Skeletal muscle cell (primary cell): ENCODE results near the gene SHOX.

Experiments used
- DNase-seq: peaks from one replicate; pipeline ENCODE4 v3.0.0-alpha.2; 2010; ENCODE audit warnings: low read depth
- H3K4me3 ChIP-seq: 2 replicates; pipeline ENCODE4 v1.5.1; 2011; ENCODE audit warnings: low read depth, mild to moderate bottlenecking, control low read depth, low read length, moderate library complexity

SHOX gene

DNA sequence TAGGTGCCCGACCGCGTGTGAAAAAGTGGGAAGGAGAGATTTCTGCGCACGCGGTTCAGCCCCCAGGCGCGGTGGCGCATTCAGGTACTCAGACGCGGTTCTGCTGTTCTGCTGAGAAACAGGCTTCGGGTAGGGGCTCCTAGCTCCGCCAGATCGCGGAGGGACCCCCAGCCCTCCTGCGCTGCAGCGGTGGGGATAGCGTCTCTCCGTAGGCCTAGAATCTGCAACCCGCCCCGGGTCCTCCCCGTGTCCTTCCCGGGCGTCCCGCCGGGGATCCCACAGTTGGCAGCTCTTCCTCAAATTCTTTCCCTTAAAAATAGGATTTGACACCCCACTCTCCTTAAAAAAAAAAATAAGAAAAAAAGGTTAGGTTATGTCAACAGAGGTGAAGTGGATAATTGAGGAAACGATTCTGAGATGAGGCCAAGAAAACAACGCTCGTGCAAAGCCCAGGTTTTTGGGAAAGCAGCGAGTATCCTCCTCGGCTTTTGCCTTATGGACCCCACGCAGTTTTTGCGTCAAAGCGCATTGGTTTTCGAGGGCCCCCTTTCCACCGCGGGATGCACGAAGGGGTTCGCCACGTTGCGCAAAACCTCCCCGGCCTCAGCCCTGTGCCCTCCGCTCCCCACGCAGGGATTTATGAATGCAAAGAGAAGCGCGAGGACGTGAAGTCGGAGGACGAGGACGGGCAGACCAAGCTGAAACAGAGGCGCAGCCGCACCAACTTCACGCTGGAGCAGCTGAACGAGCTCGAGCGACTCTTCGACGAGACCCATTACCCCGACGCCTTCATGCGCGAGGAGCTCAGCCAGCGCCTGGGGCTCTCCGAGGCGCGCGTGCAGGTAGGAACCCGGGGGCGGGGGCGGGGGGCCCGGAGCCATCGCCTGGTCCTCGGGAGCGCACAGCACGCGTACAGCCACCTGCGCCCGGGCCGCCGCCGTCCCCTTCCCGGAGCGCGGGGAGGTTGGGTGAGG is 3.7 kb downstream of the SHOX start:
- no peak for DNase-seq

DNA sequence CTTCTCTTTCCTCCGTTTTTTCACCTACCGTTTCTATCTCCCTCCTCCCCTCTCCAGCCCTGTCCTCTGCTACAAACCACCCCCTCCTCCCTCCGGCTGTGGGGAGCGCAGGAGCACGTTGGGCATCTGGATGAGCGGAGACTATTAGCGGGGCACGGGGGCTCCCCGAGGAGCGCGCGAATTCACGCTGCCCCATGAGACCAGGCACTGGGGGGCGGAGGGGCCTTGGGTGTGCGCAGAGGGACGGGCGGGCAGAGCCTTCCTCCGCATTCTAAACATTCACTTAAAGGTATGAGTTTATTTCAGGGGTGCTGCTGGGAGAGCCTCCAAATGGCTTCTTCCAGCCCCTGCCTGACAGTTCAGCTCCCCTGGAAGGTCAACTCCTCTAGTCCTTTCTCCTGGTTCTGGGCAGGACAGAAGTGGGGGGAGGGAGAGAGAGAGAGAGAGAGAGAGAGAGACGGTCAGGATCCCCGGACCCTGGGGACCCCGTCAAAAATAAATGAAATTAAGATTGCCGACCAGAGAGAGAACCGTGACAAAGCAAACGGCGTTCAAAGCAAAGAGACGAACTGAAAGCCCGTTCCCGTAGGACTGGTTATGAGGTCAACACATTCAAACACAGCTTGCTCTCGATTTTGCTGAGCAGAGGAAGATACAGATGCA is 5.0 kb downstream of the SHOX start:
- DNase-seq, result no peak
- no peak overlapping the region for H3K4me3 ChIP-seq

More for the DNA sequence above, 3.7 kb downstream of the SHOX start:
- H3K4me3 ChIP-seq, result no peak overlapping the region

DNA sequence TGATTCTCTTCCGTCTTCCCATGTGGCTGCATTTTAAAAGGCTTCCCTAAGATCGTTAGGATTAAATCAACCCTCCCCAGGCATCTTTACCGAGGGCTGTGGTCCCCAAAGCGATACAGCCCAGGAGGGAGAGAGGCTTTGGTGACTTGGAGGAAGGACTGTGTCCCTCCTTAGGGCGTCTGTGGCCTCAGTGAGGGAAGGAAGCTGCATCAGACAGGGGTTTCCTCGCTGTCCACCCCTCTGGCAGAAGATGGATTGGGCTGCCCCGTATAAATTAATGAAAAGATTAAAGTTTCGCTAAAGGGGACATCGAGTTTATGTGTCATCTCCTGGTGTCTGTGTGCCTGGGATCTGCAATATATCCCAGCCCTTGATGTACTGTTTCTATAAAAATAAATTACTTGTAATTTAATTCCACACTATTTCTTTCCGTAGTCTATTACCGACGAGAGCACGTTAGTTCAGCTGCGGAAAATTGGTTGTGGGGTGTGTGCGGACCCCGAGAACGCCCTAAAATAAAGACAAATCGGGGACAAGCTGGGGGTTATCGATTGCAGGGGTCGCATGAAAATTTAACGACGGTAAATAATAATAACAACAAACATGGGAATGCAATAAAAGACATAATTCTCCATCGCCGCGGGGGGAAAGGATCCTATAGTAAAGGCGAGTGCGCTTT is 6.5 kb downstream of the SHOX start:
- H3K4me3 ChIP-seq, result no peak overlapping the region
- DNase-seq, result no peak

DNA sequence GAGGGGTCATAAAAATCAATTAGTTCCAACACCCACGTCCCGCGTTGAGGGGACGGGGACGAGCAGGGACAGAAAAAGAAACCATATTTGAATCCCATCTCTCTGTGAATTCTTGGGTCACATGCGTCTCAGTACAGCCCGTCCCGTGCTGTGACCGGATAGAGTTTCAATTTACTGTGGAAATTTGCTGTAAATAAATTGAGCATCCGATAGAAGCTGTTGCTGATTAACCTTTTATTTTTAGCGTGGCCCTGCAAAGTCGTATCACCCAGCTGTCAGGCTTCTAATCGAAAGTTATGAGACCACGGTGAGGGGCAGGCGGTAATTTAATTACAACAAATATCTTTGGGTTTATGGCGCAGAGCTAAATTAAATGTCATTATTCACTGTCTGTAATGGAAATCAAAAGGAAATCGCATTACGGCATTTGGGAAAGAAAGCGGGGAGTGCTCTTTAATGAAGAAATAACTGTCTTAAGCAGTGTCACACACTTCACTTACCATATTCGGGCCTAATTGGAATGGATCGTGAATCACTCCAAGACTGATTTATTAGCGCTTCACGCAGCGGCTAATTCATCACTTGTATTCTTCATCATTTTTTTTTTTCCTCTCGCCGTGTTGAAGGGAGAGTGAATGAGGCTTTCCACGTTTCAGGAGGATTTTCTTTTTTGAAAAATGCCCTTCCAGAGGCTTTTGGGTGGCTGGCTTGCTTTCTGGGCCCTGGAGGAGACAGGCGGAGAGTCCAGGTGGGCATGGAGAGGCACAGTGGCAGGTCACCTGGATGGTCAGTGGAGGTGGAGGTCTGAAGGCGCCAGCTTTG is 7.3 kb downstream of the SHOX start:
- no peak overlapping the region for H3K4me3 ChIP-seq
- no peak for DNase-seq

DNA sequence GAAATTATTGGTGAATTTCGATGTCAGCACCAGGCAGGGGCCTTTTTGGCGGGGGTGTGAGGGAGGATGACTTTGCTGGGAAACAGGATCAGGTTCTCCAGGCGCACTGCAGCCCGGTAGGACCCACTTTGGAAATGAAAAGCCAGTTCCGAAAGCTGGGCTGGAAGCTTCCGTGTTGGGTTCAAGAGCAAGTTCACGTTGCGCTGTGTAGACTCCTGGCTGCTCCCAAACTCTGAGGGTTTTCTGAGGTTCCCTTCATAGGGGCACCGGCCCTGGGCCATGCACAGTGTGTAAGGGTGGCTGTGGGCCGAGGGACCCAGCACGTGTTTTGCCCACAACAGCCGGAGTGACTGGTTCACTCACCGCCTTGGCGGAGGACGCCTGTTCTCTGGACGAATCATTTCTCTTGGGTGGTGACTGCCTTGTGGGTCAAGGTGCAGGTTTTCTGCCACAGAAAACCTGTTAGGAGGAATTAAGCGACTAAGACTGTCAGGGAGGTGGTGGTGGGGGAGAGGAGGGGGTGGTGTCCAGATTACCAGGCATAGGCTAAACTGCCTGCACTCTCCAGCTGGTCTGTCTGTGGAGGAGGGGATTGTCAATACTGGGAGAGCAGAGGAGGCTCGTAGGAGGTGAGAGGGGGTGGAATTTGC is 8.0 kb downstream of the SHOX start:
- no peak for DNase-seq
- no peak overlapping the region for H3K4me3 ChIP-seq

DNA sequence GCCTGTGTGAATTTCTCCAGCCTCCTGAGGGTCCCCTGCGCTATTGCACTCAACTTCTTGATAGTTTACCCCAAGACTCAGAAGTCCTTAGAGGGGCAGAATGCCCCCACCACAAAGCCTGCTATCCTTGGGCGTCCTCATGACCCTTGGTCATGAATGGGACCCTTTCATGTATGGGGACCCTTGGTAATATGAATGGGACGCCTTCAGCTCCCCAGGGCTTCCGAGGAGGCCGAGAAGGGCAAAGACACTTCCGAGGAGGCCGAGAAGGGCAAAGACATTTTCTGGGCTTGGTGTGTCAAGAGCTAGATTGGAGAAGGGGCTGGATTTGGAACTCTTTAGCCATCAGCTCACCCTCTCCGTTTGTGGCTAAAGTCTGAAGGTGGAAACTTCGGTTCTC is 8.6 kb downstream of the SHOX start:
- no peak overlapping the region for H3K4me3 ChIP-seq
- no peak for DNase-seq

DNA sequence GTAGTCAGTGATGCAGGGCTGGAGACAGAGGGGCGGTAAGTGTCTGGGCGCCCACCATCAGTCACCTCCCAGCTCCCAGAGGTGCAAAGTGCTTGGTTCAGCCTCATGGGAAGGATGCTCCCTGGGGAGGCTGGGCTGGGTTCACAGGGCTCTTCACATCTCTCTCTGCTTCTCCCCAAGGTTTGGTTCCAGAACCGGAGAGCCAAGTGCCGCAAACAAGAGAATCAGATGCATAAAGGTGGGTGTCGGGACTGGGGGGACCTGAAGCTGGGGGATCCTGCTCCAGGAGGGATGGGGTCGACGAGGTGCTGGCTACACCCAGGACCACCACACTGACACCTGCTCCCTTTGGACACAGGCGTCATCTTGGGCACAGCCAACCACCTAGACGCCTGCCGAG is 10.1 kb downstream of the SHOX start:
- no peak overlapping the region for H3K4me3 ChIP-seq

DNA sequence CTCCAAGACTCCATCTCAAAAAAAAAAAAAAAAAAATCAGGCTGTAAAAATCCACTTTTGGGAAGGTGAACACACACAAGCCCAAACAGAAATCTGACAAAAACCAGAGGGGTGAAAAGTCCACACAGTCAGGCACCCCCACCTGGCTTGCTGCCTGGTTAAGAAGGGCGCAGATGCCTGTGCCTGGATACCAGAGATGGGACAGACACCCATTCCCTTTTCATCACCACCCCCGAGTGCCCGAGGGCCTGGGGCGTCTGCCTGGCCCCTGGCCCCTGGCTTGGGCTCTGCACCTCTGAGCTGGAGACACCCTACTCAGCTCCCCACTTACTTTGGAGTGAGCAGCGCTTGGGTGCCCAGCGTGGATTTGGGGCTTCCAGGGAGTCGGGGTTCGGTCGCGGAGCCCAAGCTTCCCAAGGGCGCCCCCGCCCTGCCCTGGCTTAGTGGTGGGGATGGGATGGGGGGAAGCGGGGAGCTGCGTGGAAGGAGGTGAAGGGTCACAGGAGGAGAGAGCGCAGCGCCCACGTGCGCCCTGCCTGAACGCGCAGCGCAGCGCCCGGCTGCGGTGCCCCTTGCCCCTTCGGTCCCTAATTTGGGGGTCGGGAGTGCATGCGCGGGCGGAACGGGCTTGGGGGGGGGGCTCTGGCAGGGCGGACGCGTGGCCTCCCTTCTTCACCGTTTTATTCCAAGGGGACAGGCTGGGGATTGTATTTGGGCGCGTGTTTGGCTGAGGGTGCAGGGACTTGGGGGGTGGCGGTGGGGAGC is 11.3 kb downstream of the SHOX start:
- H3K4me3 ChIP-seq, result no peak overlapping the region
- no peak for DNase-seq

More for the DNA sequence above, 10.1 kb downstream of the SHOX start:
- DNase-seq, result no peak

DNA sequence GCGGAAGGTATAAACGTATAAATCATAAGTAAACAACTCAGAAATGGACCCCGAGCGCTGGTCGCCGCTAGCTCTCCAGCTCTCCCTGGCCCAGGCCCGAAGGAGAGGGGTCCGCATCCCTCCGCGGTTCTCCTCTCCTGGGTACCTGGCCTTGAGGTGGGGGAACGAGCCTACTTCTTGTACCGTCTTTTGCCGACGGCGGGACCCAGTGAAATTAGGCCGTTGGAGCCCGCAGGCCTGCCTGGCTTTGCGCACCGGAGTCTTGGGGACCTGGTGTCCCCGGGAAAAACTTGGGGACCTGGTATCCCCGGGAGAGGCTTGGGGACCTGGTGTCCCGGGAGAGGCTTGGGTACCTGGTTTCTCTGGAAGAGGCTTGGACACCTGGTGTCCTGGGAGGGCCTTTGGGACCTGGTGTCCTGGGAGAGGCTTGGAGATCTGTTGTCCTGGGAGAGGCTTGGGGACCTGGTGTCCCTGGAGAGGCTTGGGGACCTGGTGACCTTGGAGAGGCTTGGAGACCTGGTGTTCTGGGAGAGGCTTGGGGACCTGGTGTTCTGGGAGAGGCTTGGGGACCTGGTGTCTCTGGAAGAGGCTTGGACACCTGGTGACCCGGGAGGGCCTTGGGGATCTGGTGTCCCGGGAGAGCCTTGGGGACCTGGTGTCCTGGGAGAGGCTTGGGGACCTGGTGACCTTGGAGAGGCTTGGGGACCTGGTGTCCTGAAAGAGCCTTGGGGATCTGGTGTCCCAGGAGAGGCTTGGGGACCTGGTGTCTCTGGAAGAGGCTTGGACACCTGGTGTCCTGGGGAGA is 12.0 kb downstream of the SHOX start:
- no peak for DNase-seq
- H3K4me3 ChIP-seq, result no peak overlapping the region

DNA sequence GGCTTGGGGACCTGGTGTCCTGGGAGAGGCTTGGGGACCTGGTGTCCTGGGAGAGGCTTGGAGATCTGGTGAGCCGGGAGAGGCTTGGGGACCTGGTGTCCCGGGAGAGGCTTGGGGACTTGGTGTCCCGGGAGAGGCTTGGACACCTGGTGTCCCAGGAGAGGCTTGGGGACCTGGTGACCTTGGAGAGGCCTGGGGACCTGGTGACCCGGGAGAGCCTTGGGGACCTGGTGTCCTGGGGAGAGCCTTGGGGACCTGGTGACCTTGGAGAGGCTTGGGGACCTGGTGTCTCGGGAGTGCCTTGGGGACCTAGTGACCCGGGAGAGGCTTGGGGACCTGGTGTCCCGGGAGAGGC is 12.6 kb downstream of the SHOX start:
- no peak for DNase-seq

DNA sequence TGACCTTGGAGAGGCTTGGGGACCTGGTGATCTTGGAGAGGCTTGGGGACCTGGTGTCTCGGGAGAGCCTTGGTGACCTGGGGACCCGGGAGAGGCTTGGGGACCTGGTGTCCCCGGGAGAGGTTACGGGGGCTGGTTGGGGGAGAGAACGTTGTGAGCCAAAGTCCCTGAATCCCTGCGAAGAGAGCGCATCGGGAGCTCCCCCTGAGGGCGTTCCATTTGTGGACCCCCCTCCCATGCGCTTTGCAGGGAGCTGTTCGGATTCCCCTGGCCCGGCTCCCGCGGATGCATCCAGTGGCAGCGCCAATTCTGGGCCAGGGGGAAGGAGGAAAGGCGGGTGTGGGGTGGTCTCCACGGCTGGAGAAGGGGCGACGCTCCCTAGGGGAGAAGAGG is 13.3 kb downstream of the SHOX start:
- DNase-seq, result no peak
- no peak overlapping the region for H3K4me3 ChIP-seq

More for the DNA sequence above, 12.6 kb downstream of the SHOX start:
- no peak overlapping the region for H3K4me3 ChIP-seq

DNA sequence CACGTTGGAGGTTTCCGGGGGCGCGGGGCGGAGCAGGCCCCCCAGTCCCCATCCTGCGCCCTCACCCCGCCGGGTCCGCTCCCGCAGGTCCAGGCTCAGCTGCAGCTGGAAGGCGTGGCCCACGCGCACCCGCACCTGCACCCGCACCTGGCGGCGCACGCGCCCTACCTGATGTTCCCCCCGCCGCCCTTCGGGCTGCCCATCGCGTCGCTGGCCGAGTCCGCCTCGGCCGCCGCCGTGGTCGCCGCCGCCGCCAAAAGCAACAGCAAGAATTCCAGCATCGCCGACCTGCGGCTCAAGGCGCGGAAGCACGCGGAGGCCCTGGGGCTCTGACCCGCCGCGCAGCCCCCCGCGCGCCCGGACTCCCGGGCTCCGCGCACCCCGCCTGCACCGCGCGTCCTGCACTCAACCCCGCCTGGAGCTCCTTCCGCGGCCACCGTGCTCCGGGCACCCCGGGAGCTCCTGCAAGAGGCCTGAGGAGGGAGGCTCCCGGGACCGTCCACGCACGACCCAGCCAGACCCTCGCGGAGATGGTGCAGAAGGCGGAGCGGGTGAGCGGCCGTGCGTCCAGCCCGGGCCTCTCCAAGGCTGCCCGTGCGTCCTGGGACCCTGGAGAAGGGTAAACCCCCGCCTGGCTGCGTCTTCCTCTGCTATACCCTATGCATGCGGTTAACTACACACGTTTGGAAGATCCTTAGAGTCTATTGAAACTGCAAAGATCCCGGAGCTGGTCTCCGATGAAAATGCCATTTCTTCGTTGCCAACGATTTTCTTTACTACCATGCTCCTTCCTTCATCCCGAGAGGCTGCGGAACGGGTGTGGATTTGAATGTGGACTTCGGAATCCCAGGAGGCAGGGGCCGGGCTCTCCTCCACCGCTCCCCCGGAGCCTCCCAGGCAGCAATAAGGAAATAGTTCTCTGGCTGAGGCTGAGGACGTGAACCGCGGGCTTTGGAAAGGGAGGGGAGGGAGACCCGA is 14.0 kb downstream of the SHOX start:
- no peak for DNase-seq
- no peak overlapping the region for H3K4me3 ChIP-seq

DNA sequence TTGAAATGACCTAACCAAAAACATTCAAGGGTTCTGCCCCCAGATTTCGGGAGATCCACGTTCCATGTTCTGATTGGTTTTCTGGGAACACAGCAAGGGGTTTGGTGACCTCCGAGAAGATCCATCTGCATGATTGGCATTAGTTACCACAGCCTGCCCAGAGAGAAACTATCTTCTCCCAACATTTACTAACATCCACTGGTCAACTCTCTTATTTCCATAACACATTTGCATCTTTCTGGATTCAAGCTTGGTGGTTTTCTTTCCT is 15.6 kb downstream of the SHOX start:
- DNase-seq, result no peak
- no peak overlapping the region for H3K4me3 ChIP-seq

DNA sequence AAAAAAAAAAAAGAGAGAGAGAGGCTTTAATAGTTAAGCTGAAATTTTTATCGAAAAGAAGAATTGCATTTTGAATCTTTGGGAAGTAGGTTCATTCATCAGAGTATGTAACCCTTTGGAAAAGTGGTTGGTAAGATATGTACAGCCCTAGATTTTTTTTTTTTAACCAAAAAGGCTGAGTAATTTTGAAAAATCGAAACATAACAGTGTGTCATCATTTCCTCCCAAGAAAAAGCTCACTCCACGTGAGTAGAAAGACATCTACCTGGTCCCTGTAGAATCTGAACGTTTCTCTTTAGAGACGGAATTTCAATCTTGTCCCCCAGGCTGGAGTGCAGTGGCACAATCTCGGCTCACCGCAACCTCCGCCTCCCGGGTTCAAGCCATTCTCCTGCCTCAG is 16.2 kb downstream of the SHOX start:
- no peak overlapping the region for H3K4me3 ChIP-seq
- no peak for DNase-seq

DNA sequence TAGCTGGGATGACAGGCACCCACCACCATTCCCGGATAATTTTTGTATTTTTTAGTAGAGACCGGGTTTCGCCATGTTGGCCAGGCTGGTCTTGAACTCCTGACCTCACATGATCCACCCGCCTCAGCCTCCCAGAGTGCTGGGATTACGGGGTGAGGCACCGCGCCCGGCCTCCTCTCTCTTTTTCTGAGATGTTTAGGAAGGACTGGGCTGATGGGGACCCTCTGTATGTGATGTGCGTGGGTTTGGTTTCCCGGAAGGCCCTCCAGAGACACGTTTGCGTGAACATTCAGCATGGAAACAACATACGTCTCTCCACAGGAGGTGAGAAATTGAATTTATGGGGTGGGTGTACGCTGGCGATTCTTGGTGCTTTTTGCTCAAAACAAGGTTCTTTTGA is 18.6 kb downstream of the SHOX start:
- DNase-seq, result no peak
- no peak overlapping the region for H3K4me3 ChIP-seq

DNA sequence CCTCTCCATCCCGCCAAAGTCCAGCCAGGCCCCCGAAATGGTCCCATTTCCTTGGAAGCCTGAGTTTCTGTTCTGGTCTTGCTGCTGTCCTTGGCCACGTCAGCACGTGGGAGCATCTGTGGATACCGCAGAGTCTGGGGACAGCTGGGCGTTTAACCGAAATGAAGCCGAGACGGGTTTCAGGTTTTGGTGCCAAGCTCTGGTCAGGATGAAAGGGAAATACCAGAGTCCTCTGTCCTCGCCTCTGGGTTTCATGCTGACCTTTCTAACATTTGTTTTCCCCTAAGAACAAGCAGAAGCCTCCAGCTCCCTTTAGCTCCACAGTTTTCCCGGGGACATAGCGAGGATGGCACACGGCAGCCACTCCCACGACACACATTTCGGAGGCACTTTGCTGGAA is 19.7 kb downstream of the SHOX start:
- no peak overlapping the region for H3K4me3 ChIP-seq
- no peak for DNase-seq

DNA sequence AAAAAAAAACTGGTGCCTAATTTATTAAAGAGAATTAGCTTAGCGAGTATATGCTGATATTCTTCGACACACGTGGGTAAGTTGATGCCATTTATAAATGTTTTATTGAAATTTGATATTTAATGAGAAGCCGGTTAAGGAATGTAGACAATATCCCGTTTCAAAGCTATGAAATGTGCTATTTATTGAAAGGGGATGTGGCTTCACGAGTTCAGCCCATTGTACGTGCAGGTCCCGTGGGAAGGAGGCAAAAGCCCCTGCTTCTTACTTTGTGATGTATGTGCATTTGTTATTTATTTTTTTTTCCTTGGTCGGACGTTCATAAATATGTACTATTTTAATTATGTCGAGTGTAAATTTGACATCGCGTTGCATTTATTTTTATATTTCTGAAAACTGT is 20.2 kb downstream of the SHOX start:
- H3K4me3 ChIP-seq, result no peak overlapping the region
- no peak for DNase-seq
